HEK293T (cell line): ENCODE results near the gene PRR36.

Experiments used
- CTCF ChIA-PET: fragments of 350-600 bp; formaldehyde crosslinking; extraction: SDS; loops from one replicate; lab custom pipeline; 2021; ENCODE audit warnings: antibody characterized with exemption, inconsistent platforms; lab: Yijun Ruan, JAX
- POLR2A ChIA-PET: fragments of 350-600 bp; formaldehyde crosslinking; extraction: SDS; loops from one replicate; lab custom pipeline; 2020; ENCODE audit warnings: antibody characterized with exemption, inconsistent platforms; lab: Yijun Ruan, JAX
- DNase-seq: peaks from one replicate; pipeline ENCODE4 v3.0.0; 2012; ENCODE audit warnings: mixed read lengths; ENCODE audit errors: extremely low spot score
- ARNT ChIP-seq: fragments of 450-650 bp; IDR thresholded peaks from 2 replicates; pipeline ENCODE4 v1.6.1; 2017; ENCODE audit warnings: mild to moderate bottlenecking
- BHLHE40 ChIP-seq: fragments of 450-650 bp; IDR thresholded peaks from 2 replicates; pipeline ENCODE4 v1.6.1; 2016; ENCODE audit warnings: mild to moderate bottlenecking, moderate library complexity, borderline replicate concordance
- CTBP1 ChIP-seq: fragments of 450-650 bp; IDR thresholded peaks from 2 replicates; pipeline ENCODE4 v1.6.1; 2016; ENCODE audit warnings: borderline replicate concordance
- ELF4 ChIP-seq: fragments of 450-650 bp; IDR thresholded peaks from 2 replicates; pipeline ENCODE4 v1.6.1; 2017; ENCODE audit warnings: antibody characterized with exemption
- FOXA1 ChIP-seq: fragments of 450-650 bp; IDR thresholded peaks from 2 replicates; pipeline ENCODE4 v1.6.1; 2016; ENCODE audit warnings: mild to moderate bottlenecking
- FOXK2 ChIP-seq: fragments of 450-650 bp; IDR thresholded peaks from 2 replicates; pipeline ENCODE4 v1.6.1; 2016; ENCODE audit warnings: mild to moderate bottlenecking
- FOXM1 ChIP-seq: fragments of 450-650 bp; IDR thresholded peaks from 2 replicates; pipeline ENCODE4 v1.6.1; 2017; ENCODE audit warnings: mild to moderate bottlenecking, borderline replicate concordance
- HDGF ChIP-seq: fragments of 450-650 bp; IDR thresholded peaks from 2 replicates; pipeline ENCODE4 v1.6.1; 2017; ENCODE audit warnings: antibody characterized with exemption, borderline replicate concordance
- L3MBTL2 ChIP-seq: fragments of 450-650 bp; conservative IDR thresholded peaks from 2 replicates; pipeline ENCODE4 v1.6.1; 2016; ENCODE audit warnings: mild to moderate bottlenecking
- LEF1 ChIP-seq: fragments of 450-650 bp; IDR thresholded peaks from 2 replicates; pipeline ENCODE4 v1.6.1; 2017; ENCODE audit warnings: mild to moderate bottlenecking, borderline replicate concordance
- NFRKB ChIP-seq: fragments of 450-650 bp; IDR thresholded peaks from 2 replicates; pipeline ENCODE4 v1.6.1; 2016; ENCODE audit warnings: mild to moderate bottlenecking, moderate library complexity
- PKNOX1 ChIP-seq: fragments of 450-650 bp; IDR thresholded peaks from 2 replicates; pipeline ENCODE4 v1.6.1; 2016
- SP1 ChIP-seq: fragments of 450-650 bp; IDR thresholded peaks from 2 replicates; pipeline ENCODE4 v1.6.1; 2017
- SUZ12 ChIP-seq: fragments of 450-650 bp; IDR thresholded peaks from 2 replicates; pipeline ENCODE4 v1.6.1; 2016; ENCODE audit warnings: mild to moderate bottlenecking
- TARDBP ChIP-seq: fragments of 450-650 bp; IDR thresholded peaks from 2 replicates; pipeline ENCODE4 v1.6.1; 2016
- ZNF384 ChIP-seq: fragments of 450-650 bp; IDR thresholded peaks from 2 replicates; pipeline ENCODE4 v1.6.1; 2016

Gene PRR36

GRCh38 chr19:7917267-7918061 lies 43.3 kb upstream of the PRR36 start:
- ChIA-PET POLR2A (interaction anchor here (1.1 kb wide), 1 partner anchor 14 kb away, joined by 3 read pairs; the partner anchor contains the start of gene MAP2K7), CTCF (no interaction called here)
- TF ChIP-seq ZNF384 (no peak), HDGF (no peak), ELF4 (no peak), ARNT (no peak), SUZ12 (no peak), L3MBTL2 (no peak), PKNOX1 (no peak), LEF1 (no peak), CTBP1 (no peak), BHLHE40 (no peak), FOXA1 (no peak), NFRKB (no peak), FOXK2 (no peak), FOXM1 (no peak)
- DNase-seq: no peak

- ChIA-PET CTCF (no interaction called here), POLR2A (no interaction called here)
- DNase-seq: no peak
- no peak for TF ChIP-seq TARDBP
- no peak for TF ChIP-seq FOXM1
- TF ChIP-seq SUZ12: no peak
- no peak for TF ChIP-seq L3MBTL2
- TF ChIP-seq ZNF384: no peak
- no peak for TF ChIP-seq PKNOX1
- no peak for TF ChIP-seq NFRKB
- TF ChIP-seq HDGF: no peak
- TF ChIP-seq BHLHE40: no peak
Measured at GRCh38 chr19:7916955-7917266, 42.7 kb upstream of the PRR36 start.

GRCh38 chr19:7916103-7916954 lies 42.1 kb upstream of the PRR36 start:
- no peak for DNase-seq
- CTCF ChIA-PET: interaction anchor here (1.1 kb wide), 1 partner anchor 47 kb away, joined by 4 read pairs; no protein-coding TSS in a partner anchor
- TF ChIP-seq BHLHE40 (no peak), SP1 (no peak), L3MBTL2 (no peak), ARNT (no peak), LEF1 (no peak), ZNF384 (no peak), TARDBP (no peak), NFRKB (no peak), FOXM1 (no peak), SUZ12 (no peak), FOXK2 (no peak), HDGF (no peak), ELF4 (no peak), PKNOX1 (no peak)

GRCh38 chr19:7915250-7916102 lies 41.3 kb upstream of the PRR36 start:
- CTCF ChIA-PET: interaction anchor here (1.1 kb wide), 1 partner anchor 47 kb away, joined by 4 read pairs; no protein-coding TSS in a partner anchor
- TF ChIP-seq TARDBP (no peak), LEF1 (no peak), SUZ12 (no peak), L3MBTL2 (no peak), FOXA1 (no peak), ELF4 (no peak), FOXM1 (no peak), PKNOX1 (no peak), HDGF (no peak), NFRKB (no peak)

More at GRCh38 chr19:7916103-7916954, 42.1 kb upstream of the PRR36 start:
- POLR2A ChIA-PET: interaction anchor here (0.9 kb wide), 1 partner anchor 13 kb away, joined by 3 read pairs; the partner anchor contains the start of gene MAP2K7

More at GRCh38 chr19:7915250-7916102, 41.3 kb upstream of the PRR36 start:
- POLR2A ChIA-PET: interaction anchor here (0.9 kb wide), 1 partner anchor 12 kb away, joined by 3 read pairs; the partner anchor contains the start of gene MAP2K7
- DNase-seq: no peak
